Measurements from ENCODE around the gene PTX4. TPM values are rescaled to one million over a fixed set of nuclear protein-coding genes. Genes with fewer than 3 reads are reported as not detected.
"Not testable (repeated sequence)": the region's sequence is repeated elsewhere in the genome, so short reads cannot be mapped to it uniquely, and the experiment has no call there.

Gene PTX4
- polyA plus RNA-seq, 10 donors: 0.13 to 1.5 (median 0.53) TPM

DNA sequence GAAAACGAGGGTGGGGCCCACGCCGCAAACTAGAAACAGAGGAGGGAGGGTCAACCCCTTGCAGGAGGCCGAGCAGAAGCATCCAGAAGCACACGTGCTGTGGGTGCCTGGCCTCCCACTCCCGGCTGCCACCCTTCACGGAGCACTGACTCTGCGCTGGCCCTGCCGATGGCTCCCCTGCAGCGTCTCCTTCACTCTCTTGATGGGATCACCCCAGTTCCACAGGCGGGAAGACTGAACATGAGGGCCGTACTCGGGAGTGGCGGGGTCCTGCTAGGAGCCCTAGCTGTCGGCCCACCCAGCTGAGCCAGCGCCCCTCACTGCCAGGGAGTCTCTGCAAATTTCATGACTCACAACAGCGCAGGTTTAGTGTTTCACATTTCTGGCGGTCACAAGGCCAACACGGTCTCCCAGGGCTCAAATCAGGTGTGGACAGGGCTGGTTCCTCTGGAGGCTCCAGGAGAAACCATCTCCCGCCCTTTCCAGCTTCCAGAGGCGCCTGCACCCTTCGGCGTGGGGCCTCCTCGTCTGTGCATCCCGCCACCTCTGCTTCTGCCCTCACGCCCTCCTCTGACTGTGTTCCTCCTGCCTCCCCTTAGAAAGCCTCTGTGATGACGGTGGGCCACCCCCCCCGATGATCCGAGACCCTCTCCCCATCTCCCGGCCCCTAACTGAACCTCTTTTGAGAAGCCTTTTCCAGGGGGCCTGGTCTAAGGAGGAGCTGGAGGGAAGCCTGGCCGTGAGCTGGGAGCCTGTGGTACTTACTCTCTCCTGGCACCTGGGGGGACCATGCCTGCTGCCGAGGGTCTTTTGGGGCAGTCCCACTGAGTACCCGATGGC lies 2.0 kb downstream of the PTX4 start:
- no peak for DNase-seq

DNA sequence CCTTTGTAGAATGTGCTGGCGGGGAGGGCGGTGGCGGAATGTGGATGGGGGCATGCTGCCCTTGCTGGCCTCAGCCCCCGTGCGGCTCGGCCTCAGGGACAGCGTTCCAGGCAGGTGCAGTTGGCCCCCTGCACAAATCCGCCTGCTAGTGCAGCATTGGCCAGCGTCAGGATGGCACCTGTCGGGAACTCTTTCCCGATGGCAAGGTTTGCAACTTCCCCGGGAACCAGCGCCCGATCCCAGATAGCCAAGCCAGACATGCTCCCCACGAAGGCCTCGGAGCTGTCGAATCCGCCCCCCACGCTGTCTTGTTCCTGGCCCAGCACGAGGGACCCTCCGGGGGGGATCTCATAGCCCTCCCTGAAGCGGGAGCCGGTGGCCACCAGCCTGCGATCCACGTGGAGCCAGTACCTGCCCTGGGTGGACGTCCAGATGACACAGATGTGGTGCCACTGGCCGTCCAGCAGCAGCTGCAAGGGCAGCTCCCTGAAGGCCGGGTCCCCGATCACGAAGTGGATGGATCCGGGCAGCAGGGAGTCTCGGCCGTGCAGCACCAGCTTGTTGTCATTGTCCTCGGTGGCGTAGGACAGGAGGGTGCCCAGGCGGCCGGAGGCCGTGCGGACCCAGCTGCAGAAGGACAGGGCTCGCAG lies 2.8 kb downstream of the PTX4 start:
- no peak for DNase-seq

DNA sequence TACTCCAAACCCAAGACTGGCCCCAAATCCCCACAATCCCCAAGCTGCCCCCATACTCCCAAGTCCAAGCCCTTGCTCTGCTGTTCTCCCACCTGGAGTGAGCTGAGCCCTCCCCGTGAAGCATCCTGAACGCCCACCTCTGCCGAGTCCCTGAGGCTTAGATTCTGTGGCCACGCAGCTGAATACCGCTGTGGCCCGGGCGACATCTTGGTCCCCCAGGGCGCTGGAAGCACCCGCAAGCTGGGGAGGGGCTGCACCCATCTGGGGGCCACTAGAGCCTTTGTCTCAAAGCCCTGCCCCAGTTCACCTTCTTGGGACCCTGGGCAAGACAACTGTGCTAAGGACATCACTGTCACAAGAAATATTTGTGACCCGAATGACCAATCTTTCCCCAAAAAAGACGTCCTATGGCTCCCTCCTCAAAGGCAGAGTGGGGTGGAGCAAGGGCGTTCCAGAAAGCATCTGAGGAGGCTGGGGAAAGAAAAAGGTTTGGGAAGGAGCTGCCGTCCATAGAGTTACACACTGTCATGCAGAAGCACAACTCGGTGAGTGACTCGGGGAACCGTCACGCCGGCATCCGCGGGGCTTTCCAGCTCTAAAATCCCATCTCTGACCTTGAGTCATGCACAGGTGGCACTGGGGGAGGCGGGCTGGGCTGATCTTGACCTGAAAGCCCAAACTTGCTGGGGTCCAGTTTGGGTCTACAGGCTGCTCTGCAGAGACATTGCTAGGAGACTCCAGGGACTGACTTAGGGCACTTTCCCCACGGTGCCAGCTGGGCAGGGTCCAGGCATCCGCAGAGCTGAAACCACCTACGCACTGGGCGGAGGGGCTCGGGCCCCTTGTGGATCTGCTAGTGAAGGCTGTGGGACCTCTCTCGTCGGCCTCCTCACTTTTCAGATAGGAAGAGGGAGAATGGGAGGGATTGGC lies 6.6 kb downstream of the PTX4 start:
- DNase-seq: no peak

DNA sequence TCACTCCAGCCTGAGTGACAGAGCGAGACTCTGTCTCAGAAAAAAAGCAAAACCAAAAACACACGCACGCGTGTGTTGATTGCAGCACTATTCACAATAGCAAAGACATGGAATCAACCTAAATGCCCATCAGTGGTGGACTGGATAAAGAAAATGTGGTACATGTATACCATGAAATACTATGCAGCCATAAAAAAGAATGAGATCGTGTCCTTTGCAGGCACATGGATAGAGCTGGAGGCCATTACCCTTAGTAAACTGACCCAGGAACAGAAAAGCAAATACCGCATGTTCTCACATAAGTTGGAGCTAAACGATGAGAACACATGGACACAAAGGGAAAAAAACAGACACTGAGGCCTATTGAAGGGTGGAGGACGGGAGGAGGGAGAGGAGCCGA lies 9.8 kb downstream of the PTX4 start:
- DNase-seq: not testable (repeated sequence)

DNA sequence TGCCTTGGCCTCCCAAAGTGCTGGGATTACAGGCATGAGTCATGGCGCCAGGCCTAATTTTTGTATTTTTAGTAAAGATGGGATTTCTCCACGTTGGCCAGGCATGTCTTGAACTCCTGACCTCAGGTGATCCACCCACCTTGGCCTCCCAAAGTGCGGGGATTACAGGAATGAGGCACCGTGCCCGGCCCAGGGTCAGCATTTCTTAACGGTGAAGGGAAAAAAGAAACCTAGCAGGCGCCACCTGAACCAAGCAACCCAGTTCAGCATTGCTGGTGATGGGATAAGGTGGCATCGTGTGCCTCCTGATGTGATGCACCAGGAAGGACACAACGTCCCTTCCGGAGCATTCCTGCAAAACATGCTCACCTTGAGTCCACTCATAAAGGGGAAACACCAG lies 11.7 kb downstream of the PTX4 start:
- DNase-seq: no peak

DNA sequence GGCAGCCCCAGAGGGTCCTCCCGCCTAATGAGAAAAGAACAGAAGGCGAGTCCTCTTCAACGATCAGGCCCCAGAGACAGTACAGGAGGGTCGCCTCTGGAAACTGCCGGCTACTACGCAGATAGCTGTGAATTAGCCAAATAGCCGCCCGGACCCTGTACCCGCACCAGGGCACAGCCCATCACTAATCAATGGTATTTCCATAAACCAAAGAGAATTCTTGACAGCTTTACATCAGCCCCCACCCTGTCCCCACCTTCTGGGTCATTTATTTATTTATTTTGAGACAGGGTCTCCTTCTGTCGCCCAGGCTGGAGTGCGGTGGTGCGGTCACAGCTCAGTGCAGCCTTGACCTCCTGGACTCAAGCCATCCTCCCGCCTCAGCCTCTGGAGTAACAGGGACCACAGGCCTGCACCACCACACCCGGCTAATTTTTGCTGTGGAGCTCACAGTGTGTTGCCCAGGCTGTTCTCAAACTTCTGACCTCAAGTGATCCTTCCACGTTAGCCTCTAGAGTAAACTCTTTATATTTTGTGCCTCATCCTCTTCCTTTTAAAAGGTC lies 13.1 kb downstream of the PTX4 start:
- DNase-seq: no peak

DNA sequence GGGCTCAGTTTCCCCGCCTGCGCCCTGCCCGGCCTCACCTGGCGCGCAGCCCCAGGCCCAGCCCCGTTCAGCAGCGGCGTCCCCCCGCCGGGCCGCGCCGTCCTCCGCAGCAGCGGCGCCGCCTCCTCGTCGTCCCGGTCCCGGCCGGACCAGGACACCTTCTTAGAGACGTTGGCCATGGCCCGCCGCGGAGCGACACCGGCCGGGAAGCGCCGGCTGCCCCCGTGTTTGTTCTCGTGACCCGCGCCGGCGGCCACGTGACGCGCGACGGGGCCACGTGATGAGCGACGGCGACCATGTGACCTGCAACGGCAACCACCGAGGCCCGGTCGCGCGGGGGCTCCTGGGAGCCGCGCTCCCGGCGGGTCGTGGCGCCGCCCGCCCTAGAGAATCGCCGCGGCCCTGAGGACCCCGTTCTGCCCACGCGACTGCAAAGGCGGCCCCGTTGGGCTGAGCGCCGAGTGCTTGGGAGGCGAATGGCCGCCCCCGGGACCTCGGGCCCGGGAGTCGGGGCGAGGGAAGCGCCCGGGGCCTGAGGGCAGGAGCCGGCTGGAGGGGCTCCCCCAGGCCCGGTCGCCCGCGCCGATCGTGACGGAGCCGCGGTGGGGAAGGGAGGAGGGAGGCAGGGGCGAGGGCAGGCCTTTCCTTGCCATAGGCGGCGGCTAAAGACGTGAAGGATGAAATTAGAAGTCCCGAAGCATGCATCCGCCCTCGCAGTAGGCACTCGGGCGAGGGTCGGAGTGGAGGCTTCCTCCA lies 13.8 kb downstream of the PTX4 start, which contains the start of gene CLCN7:
Gene CLCN7 (minus strand): TSS at position 233 of the 756 bp plus-strand sequence. CDS start 54 bp downstream, at position 179.
- DNase-seq: peak; percentile 84 to 96 (median 91)

DNA sequence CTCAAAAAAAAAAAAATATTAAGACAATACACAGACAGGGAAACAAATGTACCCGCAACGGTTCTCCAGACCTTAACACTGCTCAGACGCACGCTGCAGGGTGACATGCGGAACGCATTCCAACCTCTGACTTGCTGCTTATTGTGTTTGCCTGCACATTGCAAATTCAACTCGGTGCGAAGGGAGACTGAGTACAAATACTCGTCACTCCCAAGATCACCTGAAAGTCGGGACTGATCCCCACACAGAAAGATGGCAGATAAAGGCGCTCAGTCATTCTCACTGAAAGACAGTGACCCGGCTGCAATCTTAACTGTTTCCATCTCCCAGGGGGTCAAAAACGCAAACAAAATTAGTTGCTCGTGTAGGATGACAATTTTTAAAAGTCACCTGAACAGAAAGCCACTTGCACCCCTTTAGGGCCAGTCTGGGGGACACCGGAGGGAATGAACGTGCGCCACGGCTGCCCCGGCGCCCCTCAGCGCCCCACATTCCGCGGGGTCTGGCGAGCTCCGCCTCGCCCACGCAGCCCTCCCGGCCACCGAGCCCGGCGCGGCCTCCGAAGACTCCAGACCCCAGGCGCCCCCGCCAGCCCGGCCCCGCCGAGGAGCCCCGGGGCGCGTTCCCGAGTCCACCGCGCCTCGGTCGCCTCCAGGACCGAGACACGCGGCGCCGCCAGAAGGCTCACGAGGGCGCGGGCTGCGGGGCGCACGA lies 14.5 kb downstream of the PTX4 start:
- DNase-seq: peak in 1 of 3 donors; percentile 20

DNA sequence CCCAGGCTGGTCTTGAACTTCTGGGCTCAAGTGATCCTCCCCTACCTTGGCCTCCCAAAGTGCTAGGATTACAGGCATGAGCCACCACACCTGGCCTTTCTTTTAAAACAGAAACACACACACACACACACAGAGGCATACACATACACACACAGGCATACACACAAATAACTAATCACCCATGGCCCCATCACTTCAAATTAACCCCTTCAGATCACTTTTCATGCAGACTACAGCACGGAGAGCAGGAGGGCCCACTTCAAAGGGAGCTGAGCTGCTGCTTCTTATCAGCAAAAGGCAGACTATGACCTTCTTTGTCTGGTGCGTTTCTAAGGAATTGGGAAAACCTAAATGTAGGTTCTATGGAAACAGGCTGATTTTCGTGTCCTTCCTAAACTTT lies 15.8 kb downstream of the PTX4 start:
- no peak for DNase-seq

DNA sequence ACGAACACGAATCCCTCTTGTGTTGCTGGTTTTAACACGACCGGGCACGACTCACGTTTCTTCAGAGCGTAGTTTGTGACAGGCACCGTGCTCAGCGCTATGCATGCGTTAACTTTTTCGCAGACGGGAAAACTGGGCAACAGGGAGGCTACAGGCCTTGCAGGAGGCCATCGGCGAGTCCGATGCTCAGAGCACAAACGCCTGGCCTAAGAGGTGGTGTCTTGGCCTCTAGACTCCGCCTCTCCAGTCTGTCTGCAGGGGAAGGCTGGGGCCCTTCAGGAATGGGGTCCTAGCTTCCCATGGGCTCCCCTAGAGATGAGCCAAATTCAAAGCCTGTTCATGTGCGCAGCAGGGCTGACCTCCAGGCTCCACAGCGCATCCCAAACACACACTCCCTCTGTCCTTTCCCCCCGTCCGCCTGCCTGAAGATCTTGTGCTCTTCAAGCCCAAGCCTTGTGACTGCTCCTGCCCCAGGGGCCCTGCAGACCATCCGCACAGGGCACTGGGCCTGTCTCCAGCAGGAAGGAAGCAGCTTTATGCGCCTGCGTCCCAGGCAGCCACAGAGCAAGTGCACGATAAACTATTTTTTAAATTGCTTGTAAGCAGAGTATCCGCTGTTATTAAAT lies 17.1 kb downstream of the PTX4 start:
- no peak for DNase-seq

DNA sequence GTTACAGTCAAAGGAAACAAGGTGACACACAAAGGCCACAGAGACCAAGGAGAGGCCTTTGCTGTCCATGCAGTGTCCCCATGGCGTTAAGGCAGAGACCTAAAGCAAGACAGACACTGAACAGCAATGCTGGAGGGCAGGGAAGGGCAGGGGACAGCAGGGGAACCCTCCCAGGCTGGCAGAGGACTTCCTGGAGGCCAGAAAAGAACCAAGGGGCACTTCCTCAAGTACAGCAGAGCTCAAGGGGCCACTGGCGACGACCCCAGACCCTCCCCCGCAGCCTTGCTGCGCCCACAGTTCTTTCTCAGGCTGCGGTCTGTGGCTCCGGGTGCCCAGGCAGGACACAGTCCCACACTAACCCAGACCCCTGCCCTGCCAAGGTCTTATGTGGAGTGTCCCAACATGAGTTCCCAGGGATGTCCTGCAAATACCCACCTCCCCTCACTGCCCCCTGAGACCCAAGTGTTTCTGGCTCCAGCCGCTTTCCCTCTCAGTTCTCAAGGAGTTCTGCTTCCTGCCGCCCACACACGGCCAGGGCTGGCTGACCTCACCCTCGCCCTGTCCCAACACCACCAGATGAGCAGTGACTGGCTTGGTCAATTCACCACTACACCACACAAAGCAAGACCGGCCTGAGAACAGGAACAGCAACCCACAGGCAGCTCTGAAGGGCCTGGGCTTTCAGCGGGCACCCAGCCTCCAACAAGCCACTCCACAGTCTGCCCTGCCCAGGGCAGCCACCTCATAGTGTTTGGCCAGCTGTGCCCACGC lies 18.1 kb downstream of the PTX4 start:
- DNase-seq: no peak

DNA sequence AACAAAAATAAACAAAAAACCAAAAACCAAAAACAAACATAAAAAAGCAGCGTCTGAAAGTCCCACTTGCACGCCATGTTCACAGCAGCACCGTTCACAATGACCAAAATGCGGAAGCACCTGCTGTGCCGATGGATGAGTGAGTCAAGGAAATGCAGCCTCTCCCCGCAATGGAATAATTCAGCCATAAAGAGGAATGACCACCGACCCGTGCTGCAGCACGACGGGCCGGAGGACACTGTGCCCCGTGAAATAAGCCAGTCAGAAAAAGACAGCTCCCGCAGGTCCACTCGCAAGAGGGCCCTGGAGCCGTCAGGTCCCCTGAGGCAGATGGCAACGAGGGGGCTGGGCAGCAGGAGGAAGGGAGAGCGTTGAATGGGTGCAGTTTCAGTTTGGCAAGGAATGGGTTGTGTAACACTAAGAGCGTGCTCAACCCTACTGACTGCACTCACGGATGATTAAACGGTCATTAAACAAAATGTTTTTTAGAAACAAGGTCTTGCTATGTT lies 19.0 kb downstream of the PTX4 start:
- DNase-seq: no peak

DNA sequence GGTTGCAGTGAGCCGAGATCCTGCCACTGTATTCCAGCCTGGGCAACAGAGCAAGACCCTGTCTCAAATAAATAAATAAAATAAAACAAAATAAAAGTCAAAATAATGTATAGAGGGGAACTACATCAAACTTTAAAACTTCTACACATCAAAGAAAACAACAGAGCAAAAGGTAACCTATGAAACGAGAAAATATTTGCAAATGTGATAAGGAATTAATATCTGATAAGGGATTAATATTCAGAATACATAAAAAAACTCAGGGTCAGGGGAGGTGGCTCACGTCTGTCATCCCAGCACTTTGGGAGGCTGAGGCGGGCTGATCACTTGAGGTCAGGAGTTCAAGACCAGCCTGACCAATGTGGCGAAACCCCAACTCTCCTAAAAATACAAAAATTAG lies 19.6 kb downstream of the PTX4 start:
- not testable (repeated sequence) for DNase-seq

DNA sequence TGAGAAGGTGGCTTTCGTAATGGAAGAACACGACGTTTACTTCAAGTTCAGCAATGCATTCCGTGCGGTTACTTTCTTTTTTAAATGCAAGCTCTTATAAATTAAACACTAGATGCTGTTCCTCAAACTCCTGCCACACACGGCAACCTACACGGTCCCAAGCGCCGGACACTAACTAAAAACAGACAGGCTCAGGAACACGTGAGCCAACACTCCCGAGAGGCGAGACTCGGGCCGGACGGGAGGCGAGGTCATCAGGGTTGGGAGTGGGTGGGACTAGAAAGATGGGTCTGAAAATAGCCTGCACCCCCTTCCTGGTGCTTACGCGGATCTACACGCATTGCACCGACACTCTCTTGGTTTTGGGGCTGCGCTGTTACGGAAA lies 20.3 kb downstream of the PTX4 start:
- DNase-seq: no peak

DNA sequence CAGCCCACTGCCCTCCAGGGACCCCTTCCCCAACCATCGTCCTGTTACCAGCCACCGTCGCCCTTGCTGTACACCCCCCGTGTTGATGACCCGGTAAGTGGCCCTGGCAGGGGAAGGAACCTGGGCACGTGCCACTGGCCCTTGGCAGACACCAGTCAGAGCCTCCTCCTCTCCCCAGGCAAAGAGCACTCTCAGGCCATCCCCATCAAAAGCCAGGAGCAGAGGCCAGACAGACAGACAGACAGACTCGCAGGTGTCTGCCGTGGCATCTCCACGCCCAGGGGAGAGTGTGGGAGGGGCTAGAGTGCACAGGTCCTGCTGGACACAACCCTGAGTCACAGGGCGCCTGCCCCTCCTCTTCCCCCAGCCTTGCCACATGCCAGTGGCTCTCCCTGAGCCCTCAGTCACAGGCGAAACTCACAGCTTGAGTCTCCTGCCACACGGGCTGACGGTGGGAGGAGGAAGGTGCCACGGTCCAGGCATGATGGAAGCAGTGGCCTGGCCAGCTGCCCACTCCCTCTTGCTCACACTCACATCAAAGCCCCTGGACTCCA lies 21.7 kb downstream of the PTX4 start:
- DNase-seq: no peak

DNA sequence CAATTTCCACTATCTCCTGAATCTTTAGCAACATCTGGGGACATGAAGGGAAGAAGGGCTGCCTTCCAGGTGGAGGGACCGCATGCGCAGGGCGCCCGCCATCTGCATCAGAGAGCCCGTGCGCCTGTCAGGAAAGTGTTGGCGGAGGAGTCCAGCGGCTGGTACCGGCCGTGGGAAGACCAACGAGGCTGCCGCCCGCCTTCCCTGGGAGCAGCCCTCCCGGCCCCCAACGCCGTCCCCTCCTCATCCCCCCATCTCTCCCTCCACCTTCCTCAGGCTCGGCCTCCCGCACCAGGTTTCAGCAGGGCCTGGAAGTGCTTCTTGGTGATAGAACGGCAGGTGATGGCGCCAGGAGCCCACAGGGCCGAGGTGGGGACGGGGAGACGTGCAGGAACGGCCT lies 22.7 kb downstream of the PTX4 start:
- DNase-seq: no peak

DNA sequence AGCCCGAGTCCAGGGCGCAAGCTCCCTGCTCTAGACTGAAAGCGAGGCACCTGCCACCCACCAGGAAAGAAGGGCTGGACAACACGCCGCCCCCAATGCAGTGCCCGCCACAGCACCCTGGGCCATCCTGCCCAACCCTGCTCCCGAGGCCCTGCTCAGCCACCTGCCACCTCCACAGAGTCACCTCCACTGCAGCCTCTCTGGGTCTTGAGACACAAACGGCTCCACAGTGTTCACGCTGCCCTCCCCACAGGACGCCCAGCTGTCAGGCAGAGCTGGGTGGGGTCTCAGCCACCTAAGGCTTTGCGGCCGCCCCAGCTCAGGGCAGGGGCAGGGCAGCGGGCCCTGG lies 23.2 kb downstream of the PTX4 start:
- no peak for DNase-seq

DNA sequence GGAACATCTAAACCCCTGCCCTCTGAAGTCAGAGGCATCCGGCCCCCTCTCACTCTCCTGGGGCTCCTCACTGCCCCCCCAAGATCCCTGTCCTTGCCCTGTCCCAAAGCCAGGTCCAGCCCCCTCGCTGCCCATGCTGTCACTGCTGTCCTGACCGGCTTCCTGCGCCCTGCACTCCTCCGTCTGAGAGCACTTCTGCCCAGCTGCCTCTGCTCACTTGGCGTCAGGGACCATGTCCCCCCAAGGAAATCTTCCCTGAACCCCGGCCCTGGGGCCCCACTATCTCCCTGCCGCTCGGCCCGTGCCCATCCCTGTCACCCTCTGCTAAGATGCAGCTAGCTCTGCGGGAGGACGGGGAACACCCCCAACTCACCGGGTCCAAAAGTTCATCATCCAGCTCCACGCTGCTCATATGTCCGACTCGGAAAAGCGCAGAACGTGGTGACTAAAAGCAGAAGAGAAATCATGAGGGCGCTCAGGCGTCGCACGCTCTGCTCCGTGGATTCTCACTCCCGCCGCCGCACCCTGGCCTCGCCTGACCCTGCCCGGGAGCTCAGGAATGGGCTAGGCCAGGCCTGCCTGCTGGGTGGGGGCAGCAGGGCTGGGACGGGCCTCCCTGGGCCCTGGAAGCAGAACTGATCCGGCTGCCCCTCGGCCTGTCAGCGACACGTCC lies 23.7 kb downstream of the PTX4 start:
- DNase-seq: no peak

Measured in muscle of back (tissue), 11 donors.